ENCODE results near the gene ALG9. TPM values are rescaled to one million over a fixed set of nuclear protein-coding genes. Genes with fewer than 3 reads are reported as not detected.

The ALG9 gene
- total RNA-seq, 1 experiment from 2014 or later: 23.7 TPM

DNA sequence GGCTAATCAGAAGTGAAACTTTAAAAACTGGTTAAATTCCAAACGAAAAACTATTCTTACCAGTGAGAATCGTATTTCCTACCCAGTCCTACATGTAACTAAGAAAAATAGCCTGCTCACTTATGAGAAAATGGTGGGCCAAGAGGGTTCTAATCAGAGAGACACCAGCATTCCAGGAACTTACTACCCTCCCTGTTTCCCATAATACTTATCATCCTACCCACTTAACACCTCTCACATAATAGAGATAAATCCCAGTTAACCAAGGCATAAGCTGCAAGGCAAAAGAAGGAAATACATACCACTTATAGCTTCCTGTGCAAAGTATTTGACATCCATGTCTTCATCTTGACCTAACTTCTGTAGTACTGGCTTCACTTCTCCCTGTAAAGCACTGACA is 129.6 kb downstream of the ALG9 start (continued):
- TF ChIP-seq EZH2phosphoT487 (IDR thresholded peaks at IDR 0.05; ENCODE audit: borderline replicate concordance): no peak
- TF ChIP-seq CEBPB (IDR thresholded peaks at IDR 0.05; ENCODE audit: low read depth): no peak

DNA sequence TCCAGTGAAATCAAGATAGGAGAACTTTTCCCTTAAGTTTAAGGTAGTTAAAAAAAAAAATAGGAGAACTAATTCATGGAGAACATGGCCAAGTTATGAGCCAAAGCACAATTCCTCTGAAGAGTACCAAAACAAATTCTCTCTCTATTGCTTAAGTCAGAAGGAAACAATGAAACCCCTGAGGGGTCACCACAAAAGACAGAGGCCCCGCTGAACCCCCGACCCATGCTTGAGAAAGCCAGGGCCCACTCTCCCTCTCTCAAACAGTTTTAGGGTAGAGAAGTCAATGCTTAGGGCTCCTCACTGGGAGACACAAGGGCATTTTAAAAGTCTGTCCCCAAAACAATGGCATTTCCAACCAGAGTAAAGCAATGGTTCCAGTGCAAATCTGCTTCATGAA is 132.1 kb downstream of the ALG9 start:
- TF ChIP-seq, protein P1, sequence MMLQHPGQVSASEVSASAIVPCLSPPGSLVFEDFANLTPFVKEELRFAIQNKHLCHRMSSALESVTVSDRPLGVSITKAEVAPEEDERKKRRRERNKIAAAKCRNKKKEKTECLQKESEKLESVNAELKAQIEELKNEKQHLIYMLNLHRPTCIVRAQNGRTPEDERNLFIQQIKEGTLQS (IDR thresholded peaks at IDR 0.05): no peak
- TF ChIP-seq EZH2 (IDR thresholded peaks at IDR 0.05) (no peak), ZBTB33 (IDR thresholded peaks at IDR 0.05; ENCODE audit: extremely low read depth, insufficient replicate concordance, low read length) (no peak), SP1 (IDR thresholded peaks at IDR 0.05; ENCODE audit: low read depth) (no peak), ZNF274 (IDR thresholded peaks at IDR 0.05; ENCODE audit: low read depth, low read length) (no peak), CEBPB (IDR thresholded peaks at IDR 0.05; ENCODE audit: low read depth) (no peak), EGR1 (IDR thresholded peaks at IDR 0.05; ENCODE audit: low read depth) (no peak), POLR2AphosphoS5 (IDR thresholded peaks at IDR 0.05; ENCODE audit: low read depth, low read length) (no peak), MAX (IDR thresholded peaks at IDR 0.05) (no peak), ZFX (IDR thresholded peaks at IDR 0.05) (no peak), POLR2A (IDR thresholded peaks at IDR 0.05; ENCODE audit: borderline replicate concordance, extremely low read depth, insufficient read depth, insufficient read length) (no peak), YY1 (IDR thresholded peaks at IDR 0.05; ENCODE audit: extremely low read depth, insufficient replicate concordance, low read depth, low read length) (no peak), CBX3 (IDR thresholded peaks at IDR 0.05; ENCODE audit: low read depth) (no peak), SRF (IDR thresholded peaks at IDR 0.05; ENCODE audit: low read depth) (no peak), RAD21 (IDR thresholded peaks at IDR 0.05; ENCODE audit: low read depth) (no peak)
- TF ChIP-seq, protein P2, sequence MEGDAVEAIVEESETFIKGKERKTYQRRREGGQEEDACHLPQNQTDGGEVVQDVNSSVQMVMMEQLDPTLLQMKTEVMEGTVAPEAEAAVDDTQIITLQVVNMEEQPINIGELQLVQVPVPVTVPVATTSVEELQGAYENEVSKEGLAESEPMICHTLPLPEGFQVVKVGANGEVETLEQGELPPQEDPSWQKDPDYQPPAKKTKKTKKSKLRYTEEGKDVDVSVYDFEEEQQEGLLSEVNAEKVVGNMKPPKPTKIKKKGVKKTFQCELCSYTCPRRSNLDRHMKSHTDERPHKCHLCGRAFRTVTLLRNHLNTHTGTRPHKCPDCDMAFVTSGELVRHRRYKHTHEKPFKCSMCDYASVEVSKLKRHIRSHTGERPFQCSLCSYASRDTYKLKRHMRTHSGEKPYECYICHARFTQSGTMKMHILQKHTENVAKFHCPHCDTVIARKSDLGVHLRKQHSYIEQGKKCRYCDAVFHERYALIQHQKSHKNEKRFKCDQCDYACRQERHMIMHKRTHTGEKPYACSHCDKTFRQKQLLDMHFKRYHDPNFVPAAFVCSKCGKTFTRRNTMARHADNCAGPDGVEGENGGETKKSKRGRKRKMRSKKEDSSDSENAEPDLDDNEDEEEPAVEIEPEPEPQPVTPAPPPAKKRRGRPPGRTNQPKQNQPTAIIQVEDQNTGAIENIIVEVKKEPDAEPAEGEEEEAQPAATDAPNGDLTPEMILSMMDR (IDR thresholded peaks at IDR 0.05 in 2 of 3, conservative IDR thresholded peaks at IDR 0.05 in 1 of 3; ENCODE audit: borderline replicate concordance in 1 of 3, insufficient read depth in 1 of 3, low read depth in 2 of 3, low read length in 2 of 3): no peak
- ChIA-PET POLR2A (no interaction called here), CTCF (no interaction called here), RAD21 (ENCODE audit: low non-redundant PET in 1 of 2, low total read pairs in 2 of 2, uncharacterized antibody in 2 of 2, unreplicated experiment in 2 of 2) (no interaction called here)
- ATAC-seq (no peak), DNase-seq (ENCODE audit: low read depth, low spot score) (no peak)
- Histone ChIP-seq H4K20me1 (ENCODE audit: insufficient read depth) (no peaks in the 10 kb centered on the region), H3K4me3 (replicated peaks in 1 of 2; ENCODE audit: low read depth in 1 of 2, low read length in 2 of 2) (no peak overlapping the region), H3K9me3 (ENCODE audit: control insufficient read depth in 1 of 2, insufficient read depth in 1 of 2, low read depth in 1 of 2, low read length in 2 of 2) (no peaks in the 10 kb centered on the region), H2AFZ (ENCODE audit: low read depth, low read length, poor library complexity, severe bottlenecking) (no peak overlapping the region), H3K9ac (ENCODE audit: low read length) (no peak overlapping the region), H3K36me3 (ENCODE audit: control insufficient read depth in 1 of 2, insufficient read depth in 2 of 2, low read length in 2 of 2) (peaks cover 14 to 20% of the 10 kb centered on the region in 2 experiments), H3K4me1 (ENCODE audit: control insufficient read depth in 1 of 2, insufficient read depth in 2 of 2, low read length in 2 of 2) (peaks cover 0 to 14% of the 10 kb centered on the region in 2 experiments; a peak in 1 of 4 replicates), H3K27ac (ENCODE audit: low read depth, low read length) (no peak overlapping the region), H3K4me2 (ENCODE audit: low read length) (no peak overlapping the region), H3K9me2 (ENCODE audit: insufficient read depth) (no peaks in the 10 kb centered on the region), H3K27me3 (ENCODE audit: insufficient read depth, low read length) (no peaks in the 10 kb centered on the region), H3K79me2 (ENCODE audit: insufficient read depth, low read length) (no peaks in the 10 kb centered on the region)
- intact Hi-C loops (cut with micrococcal nuclease): no loop called here
- TSS peak; percentile 6 for BruUV-seq (replicated peaks)

Data from HCT116 (cell line).